H9 (cell line): ENCODE results near the gene DENND5B. TPM values are rescaled to one million over a fixed set of nuclear protein-coding genes. Genes with fewer than 3 reads are reported as not detected.

Experiments used
- DNase-seq: peaks from one replicate; pipeline ENCODE4 v3.0.0-alpha.2; 2017
- H2AFZ ChIP-seq: one replicate; pipeline ENCODE4 v1.6.1; 2013; ENCODE audit warnings: mild to moderate bottlenecking, low read length, control low read depth, moderate library complexity
- H2AK5ac ChIP-seq: 2 replicates; pipeline ENCODE4 v1.6.1; 2013; ENCODE audit warnings: low read length, control low read depth, mixed read lengths; ENCODE audit not compliant: insufficient read length
- H2BK120ac ChIP-seq: one replicate; pipeline ENCODE4 v1.6.1; 2013; ENCODE audit warnings: low read depth, mild to moderate bottlenecking, low read length, control low read depth, inconsistent platforms; ENCODE audit not compliant: poor library complexity, severe bottlenecking
- H2BK12ac ChIP-seq: 2 replicates; pipeline ENCODE4 v1.6.1; 2013; ENCODE audit warnings: low read length, control low read depth, mixed read lengths, low read depth; ENCODE audit not compliant: insufficient read length
- H2BK15ac ChIP-seq: 2 replicates; pipeline ENCODE4 v1.6.1; 2013; ENCODE audit warnings: low read depth, low read length, control low read depth
- H2BK20ac ChIP-seq: one replicate; pipeline ENCODE4 v1.6.1; 2013; ENCODE audit warnings: low read depth, mild to moderate bottlenecking, low read length, control low read depth, inconsistent platforms; ENCODE audit not compliant: poor library complexity, severe bottlenecking
- H2BK5ac ChIP-seq: 2 replicates; pipeline ENCODE4 v1.6.1; 2013; ENCODE audit warnings: low read length, control low read depth, mixed read lengths; ENCODE audit not compliant: insufficient read length
- H3K14ac ChIP-seq: 2 replicates; pipeline ENCODE4 v1.6.1; 2013; ENCODE audit warnings: low read length, control low read depth; ENCODE audit not compliant: insufficient read depth
- H3K18ac ChIP-seq: 2 replicates; pipeline ENCODE4 v1.6.1; 2013; ENCODE audit warnings: low read depth, mild to moderate bottlenecking, mixed read lengths, low read length, control low read depth; ENCODE audit not compliant: insufficient read length
- H3K23ac ChIP-seq: 2 replicates; pipeline ENCODE4 v1.6.1; 2013; ENCODE audit warnings: low read length, control low read depth, mixed read lengths, low read depth; ENCODE audit not compliant: insufficient read length
- H3K23me2 ChIP-seq: 2 replicates; pipeline ENCODE4 v1.6.1; 2013; ENCODE audit warnings: low read depth, mild to moderate bottlenecking, mixed read lengths, low read length, control low read depth; ENCODE audit not compliant: insufficient read length, poor library complexity, severe bottlenecking
- H3K27ac ChIP-seq: 2 replicates; pipeline ENCODE4 v1.5.1; 2013; ENCODE audit warnings: low read length, control low read depth, mixed read lengths, low read depth; ENCODE audit not compliant: insufficient read length
- H3K27me3 ChIP-seq: 2 replicates; pipeline ENCODE4 v1.6.1; 2013; ENCODE audit warnings: low read length, control low read depth, inconsistent platforms; ENCODE audit not compliant: insufficient read depth
- H3K4ac ChIP-seq: 2 replicates; pipeline ENCODE4 v1.6.1; 2013; ENCODE audit warnings: low read depth, mild to moderate bottlenecking, control low read depth, inconsistent platforms, low read length, moderate library complexity
- H3K4me1 ChIP-seq: 2 replicates; pipeline ENCODE4 v1.6.1; 2013; ENCODE audit warnings: low read length, control low read depth, inconsistent platforms; ENCODE audit not compliant: insufficient read depth
- H3K4me2 ChIP-seq: 2 replicates; pipeline ENCODE4 v1.6.1; 2013; ENCODE audit warnings: low read length, control low read depth, mixed read lengths; ENCODE audit not compliant: insufficient read length, insufficient read depth
- H3K56ac ChIP-seq: 2 replicates; pipeline ENCODE4 v1.6.1; 2013; ENCODE audit warnings: low read depth, mild to moderate bottlenecking, mixed read lengths, low read length, control low read depth; ENCODE audit not compliant: insufficient read length
- H3K79me1 ChIP-seq: 2 replicates; pipeline ENCODE4 v1.6.1; 2013; ENCODE audit warnings: low read depth, mild to moderate bottlenecking, moderate library complexity, low read length, control low read depth, inconsistent platforms; ENCODE audit not compliant: insufficient read depth, poor library complexity, severe bottlenecking
- H3K79me2 ChIP-seq: 2 replicates; pipeline ENCODE4 v1.6.1; 2013; ENCODE audit warnings: low read length, control low read depth, inconsistent platforms; ENCODE audit not compliant: insufficient read depth
- H3K9ac ChIP-seq: 2 replicates; pipeline ENCODE4 v1.6.1; 2013; ENCODE audit warnings: low read length, control low read depth, mixed read lengths; ENCODE audit not compliant: insufficient read length; ENCODE audit errors: extremely low read depth
- H3K9me3 ChIP-seq: one replicate; pipeline ENCODE4 v1.6.1; 2013; ENCODE audit warnings: low read depth, low read length, inconsistent platforms; ENCODE audit not compliant: control insufficient read depth
- H3T11ph ChIP-seq: one replicate; pipeline ENCODE4 v1.6.1; 2013; ENCODE audit warnings: mild to moderate bottlenecking, low read length, control low read depth, inconsistent platforms
- H4K20me1 ChIP-seq: one replicate; pipeline ENCODE4 v1.6.1; 2013; ENCODE audit not compliant: control insufficient read depth, insufficient read length, insufficient read depth
- H4K5ac ChIP-seq: 2 replicates; pipeline ENCODE4 v1.6.1; 2013; ENCODE audit warnings: low read depth, mild to moderate bottlenecking, mixed read lengths, low read length, control low read depth; ENCODE audit not compliant: insufficient read length
- H4K8ac ChIP-seq: replicated peaks from 2 replicates; pipeline ENCODE4 v1.6.1; 2013; ENCODE audit warnings: low read length, control low read depth, mixed read lengths, low read depth; ENCODE audit not compliant: insufficient read length
- H4K91ac ChIP-seq: 2 replicates; pipeline ENCODE4 v1.6.1; 2013; ENCODE audit warnings: low read depth, mild to moderate bottlenecking, moderate library complexity, mixed read lengths, low read length, control low read depth; ENCODE audit not compliant: insufficient read length
- H3K27ac Mint-ChIP-seq, 3 experiments: 2 replicates in 2 of 3; 3 replicates in 1 of 3; pipeline ENCODE4 v1.8.0; 2020 to 2021; ENCODE audit warnings: mixed read lengths in 3 of 3, mild to moderate bottlenecking in 1 of 3, moderate library complexity in 1 of 3
- H3K27me3 Mint-ChIP-seq: 2 replicates; pipeline ENCODE4 v1.8.0; 2021; ENCODE audit warnings: low read depth, mild to moderate bottlenecking, moderate library complexity, mixed read lengths
- H3K36me3 Mint-ChIP-seq, 3 experiments: 2 replicates in 2 of 3; 3 replicates in 1 of 3; pipeline ENCODE4 v1.8.0; 2020 to 2021; ENCODE audit warnings: low read depth in 3 of 3, mixed read lengths in 3 of 3; ENCODE audit not compliant: insufficient read depth in 1 of 3
- H3K4me1 Mint-ChIP-seq, 2 experiments: 2 replicates each; pipeline ENCODE4 v1.8.0; 2020; ENCODE audit warnings: mixed read lengths in 2 of 2
- H3K4me3 Mint-ChIP-seq, 2 experiments: 2 replicates in 1 of 2; 3 replicates in 1 of 2; pipeline ENCODE4 v1.8.0; 2020 to 2021; ENCODE audit warnings: mild to moderate bottlenecking in 2 of 2, mixed read lengths in 2 of 2, moderate library complexity in 1 of 2
- H3K9me3 Mint-ChIP-seq, 2 experiments: 2 replicates in 1 of 2; 3 replicates in 1 of 2; pipeline ENCODE4 v1.8.0; 2020; ENCODE audit warnings: mild to moderate bottlenecking in 2 of 2, mixed read lengths in 2 of 2, moderate library complexity in 1 of 2
- WGBS: extraction: QIAGEN DNeasy Blood & Tissue Kit; methylation state at CpG from one replicate; pipeline ENCODE4 v1.1.7; 2013; ENCODE audit warnings: missing lambda C conversion rate, low lambda C conversion rate, mixed read lengths; ENCODE audit not compliant: insufficient read length; ENCODE audit errors: extremely low coverage; 5-methylcytosine and 5-hydroxymethylcytosine counted together
- total RNA-seq: library from RNA; stranded (reverse); gene quantifications from 2 replicates; pipeline ENCODE4 v1.2.1, GENCODE V29; 2021
- TF ChIP-seq, protein P1 (sequence below): fragments of 200-600 bp; sonication (generic); conservative IDR thresholded peaks from 3 replicates; pipeline ENCODE4 v1.8.0; 2021; ENCODE audit warnings: antibody characterized with exemption, mild to moderate bottlenecking

DENND5B gene
- total RNA-seq, 1 experiment from 2014 or later: 13.4 TPM

DNA sequence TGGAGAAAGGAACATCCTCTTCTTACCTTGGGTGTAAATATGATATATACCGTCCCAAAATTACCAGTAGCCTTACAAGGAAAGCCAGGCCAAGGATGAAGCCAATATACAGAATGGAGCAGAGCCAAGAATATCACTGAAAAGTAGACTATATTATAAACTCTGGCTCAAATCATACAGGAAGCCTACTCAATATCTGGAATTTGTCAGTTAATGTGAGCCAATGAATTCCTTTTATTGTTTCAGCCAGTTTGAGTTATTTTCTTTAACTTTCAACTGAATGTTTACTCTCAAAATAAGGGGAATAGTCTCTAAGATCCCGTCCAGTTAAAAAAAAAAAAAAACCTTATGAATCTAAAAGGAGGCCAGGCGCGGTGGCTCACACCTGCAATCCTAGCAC lies 9.8 kb upstream of the DENND5B start:
- no peak overlapping the region for H3K27ac Mint-ChIP-seq
- Histone ChIP-seq H3K79me2 (no peaks in the 10 kb centered on the region), H2BK12ac (no peak overlapping the region), H4K20me1 (no peaks in the 10 kb centered on the region), H4K91ac (no peak overlapping the region), H3K4ac (no peak overlapping the region), H3K23ac (no peak overlapping the region), H3K9me3 (no peaks in the 10 kb centered on the region), H3K27me3 (no peaks in the 10 kb centered on the region), H3K56ac (no peak overlapping the region), H3K4me2 (no peak overlapping the region), H3K4me1 (no peaks in the 10 kb centered on the region), H3K18ac (no peak overlapping the region), H2AK5ac (no peak overlapping the region), H3K79me1 (no peaks in the 10 kb centered on the region), H2BK20ac (no peak overlapping the region), H2BK15ac (no peak overlapping the region), H3K14ac (no peak overlapping the region), H3K23me2 (no peaks in the 10 kb centered on the region), H3K9ac (no peak overlapping the region), H4K8ac (no peak overlapping the region), H3T11ph (no peak overlapping the region), H2AFZ (no peak overlapping the region), H2BK120ac (no peak overlapping the region), H3K27ac (no peak overlapping the region), H2BK5ac (no peak overlapping the region), H4K5ac (no peak overlapping the region)
- TF ChIP-seq, protein P1, sequence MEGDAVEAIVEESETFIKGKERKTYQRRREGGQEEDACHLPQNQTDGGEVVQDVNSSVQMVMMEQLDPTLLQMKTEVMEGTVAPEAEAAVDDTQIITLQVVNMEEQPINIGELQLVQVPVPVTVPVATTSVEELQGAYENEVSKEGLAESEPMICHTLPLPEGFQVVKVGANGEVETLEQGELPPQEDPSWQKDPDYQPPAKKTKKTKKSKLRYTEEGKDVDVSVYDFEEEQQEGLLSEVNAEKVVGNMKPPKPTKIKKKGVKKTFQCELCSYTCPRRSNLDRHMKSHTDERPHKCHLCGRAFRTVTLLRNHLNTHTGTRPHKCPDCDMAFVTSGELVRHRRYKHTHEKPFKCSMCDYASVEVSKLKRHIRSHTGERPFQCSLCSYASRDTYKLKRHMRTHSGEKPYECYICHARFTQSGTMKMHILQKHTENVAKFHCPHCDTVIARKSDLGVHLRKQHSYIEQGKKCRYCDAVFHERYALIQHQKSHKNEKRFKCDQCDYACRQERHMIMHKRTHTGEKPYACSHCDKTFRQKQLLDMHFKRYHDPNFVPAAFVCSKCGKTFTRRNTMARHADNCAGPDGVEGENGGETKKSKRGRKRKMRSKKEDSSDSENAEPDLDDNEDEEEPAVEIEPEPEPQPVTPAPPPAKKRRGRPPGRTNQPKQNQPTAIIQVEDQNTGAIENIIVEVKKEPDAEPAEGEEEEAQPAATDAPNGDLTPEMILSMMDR: no peak
- no peak overlapping the region for H3K4me3 Mint-ChIP-seq
- peaks cover 0 to 3% of the 10 kb centered on the region in 2 experiments; a peak in 1 of 4 replicates for H3K4me1 Mint-ChIP-seq
- no peaks in the 10 kb centered on the region for H3K36me3 Mint-ChIP-seq
- no peaks in the 10 kb centered on the region for H3K9me3 Mint-ChIP-seq
- no CpG with 5 or more reads among the region's 4 CpGs for WGBS
- no peaks in the 10 kb centered on the region for H3K27me3 Mint-ChIP-seq
- no peak for DNase-seq
